Ramos (cell line): Measurements from ENCODE around the gene SLC9C1.

ENCODE experiments used
- in situ Hi-C: fragments of 300-500 bp; cut with MboI; formaldehyde crosslinking; loops from one replicate; pipeline ENCODE4 v1.14.3; 2022; ENCODE audit warnings: low sequenced_read_pairs; ENCODE audit not compliant: unreplicated experiment

SLC9C1 gene

GRCh38 chr3:112134335-112135124, 159.5 kb downstream of the SLC9C1 start:
- in situ Hi-C loops, result no loop called here

- in situ Hi-C loops, result no loop called here
Observed at GRCh38 chr3:112133626-112134334, 160.2 kb downstream of the SLC9C1 start.

- in situ Hi-C loops, result no loop called here
Observed at GRCh38 chr3:112132975-112133448, 161.0 kb downstream of the SLC9C1 start, which contains the start of gene GCSAM. GCSAM (minus strand) TSS chr3:112133248; CDS start chr3:112133120, 128 bp downstream.

DNA sequence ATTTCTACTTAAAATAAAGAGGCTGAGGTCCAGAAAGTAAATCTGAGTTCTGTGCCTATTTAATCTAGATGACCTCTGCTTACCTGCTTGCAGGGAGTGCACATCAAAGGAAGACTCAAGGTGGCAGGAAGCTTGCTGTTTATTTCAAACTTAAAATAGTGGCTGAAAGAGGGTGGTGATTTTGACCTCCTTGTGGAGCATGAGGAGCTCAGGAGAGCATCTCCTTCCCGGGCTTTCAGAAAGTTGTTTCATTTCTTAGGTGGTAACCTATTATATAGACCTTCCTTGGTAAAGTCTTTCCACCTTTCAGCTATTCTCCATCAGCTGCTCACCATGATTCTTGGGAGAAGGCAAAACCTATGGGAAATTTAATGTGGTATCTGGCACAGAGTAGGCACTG, 161.5 kb downstream of the SLC9C1 start:
- in situ Hi-C loops, result no loop called here

DNA sequence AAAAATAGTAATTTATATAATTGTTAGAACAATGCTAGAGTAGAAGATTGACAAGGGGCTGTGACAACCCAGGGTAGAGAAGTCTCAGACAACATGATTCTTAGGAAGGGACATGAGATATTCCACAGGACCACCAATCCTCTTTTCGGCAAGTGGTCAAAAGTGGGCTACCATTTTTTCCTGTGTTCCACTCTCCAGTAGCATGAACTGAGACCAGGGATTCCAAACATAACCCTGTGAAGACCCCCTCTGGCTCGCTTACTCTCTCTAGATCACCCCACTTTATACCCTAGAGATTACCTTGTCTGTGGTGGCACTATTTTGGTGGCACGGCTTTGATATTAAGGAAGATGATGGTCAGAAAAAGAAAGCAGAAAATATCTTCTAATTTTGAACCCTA, 161.9 kb downstream of the SLC9C1 start:
- in situ Hi-C loops, result no loop called here

DNA sequence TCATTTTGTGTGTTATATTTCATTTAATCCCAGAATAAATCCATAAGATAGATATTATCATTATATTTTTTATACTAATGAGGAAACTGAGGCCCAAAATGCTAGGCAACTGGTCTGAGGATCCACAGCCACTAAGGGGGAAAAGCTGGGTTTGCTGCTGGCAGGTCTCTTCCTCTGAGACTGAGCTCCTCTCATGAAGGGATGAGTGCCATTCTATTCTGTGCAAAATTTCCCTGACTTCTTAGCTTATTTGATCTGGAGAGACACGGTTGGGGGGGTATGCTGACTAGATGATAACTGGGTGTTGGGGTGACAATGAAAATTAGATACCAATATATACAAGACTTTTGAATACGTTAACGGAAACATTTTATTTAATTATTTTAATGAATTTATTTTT, 162.9 kb downstream of the SLC9C1 start:
- in situ Hi-C loops, result no loop called here

- in situ Hi-C loops, result no loop called here
Observed at GRCh38 chr3:112130638-112130993, 163.4 kb downstream of the SLC9C1 start.

GRCh38 chr3:112129925-112130637, 163.9 kb downstream of the SLC9C1 start:
- in situ Hi-C loops, result no loop called here

GRCh38 chr3:112128843-112129727, 164.9 kb downstream of the SLC9C1 start:
- in situ Hi-C loops, result no loop called here

GRCh38 chr3:112127522-112128494, 166.2 kb downstream of the SLC9C1 start:
- in situ Hi-C loops, result no loop called here

GRCh38 chr3:112126511-112126911, 167.5 kb downstream of the SLC9C1 start:
- in situ Hi-C loops, result no loop called here

DNA sequence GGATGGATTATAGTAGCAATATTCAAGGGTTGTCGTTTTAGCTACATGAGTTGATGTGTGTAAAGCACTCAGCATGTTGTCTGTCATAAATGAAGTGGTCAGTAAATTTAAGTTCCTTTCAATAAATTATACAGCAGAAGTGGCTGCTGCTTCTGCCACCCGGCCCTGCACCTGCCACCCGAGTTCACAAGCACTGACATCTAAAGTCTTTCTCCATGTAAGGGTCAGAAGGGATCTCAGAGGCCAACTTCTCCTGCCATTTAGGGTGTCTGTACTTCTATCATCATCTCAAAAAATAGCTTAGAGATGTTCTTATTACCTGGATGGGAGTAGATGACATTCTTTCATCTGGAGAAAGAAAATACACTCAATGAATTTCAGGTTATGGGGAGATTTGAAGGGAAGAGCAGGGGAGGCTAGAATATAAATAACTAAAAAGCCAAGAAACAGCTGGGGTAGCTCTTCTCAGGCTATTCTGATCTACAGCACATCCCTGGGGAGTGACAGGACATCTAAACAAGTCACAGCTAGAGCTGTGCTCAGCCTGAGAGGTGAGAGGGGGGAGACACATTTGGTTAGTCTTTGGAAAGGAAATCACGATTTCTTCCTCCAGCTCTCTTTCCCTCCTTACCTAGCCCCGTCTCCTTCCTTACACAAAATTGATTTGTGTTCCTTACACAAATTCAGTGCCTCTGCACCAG, 169.0 kb downstream of the SLC9C1 start:
- in situ Hi-C loops, result loop anchor here (25.0 kb wide), 2 partner anchors 162 to 862 kb away; partner anchors contain the start of genes CD200R1, GTPBP8 and SLC9C1

- in situ Hi-C loops, result loop anchor here (25.0 kb wide), 2 partner anchors 164 to 864 kb away; partner anchors contain the start of genes CD200R1, GTPBP8 and SLC9C1
Observed at GRCh38 chr3:112123548-112123947, 170.5 kb downstream of the SLC9C1 start.

DNA sequence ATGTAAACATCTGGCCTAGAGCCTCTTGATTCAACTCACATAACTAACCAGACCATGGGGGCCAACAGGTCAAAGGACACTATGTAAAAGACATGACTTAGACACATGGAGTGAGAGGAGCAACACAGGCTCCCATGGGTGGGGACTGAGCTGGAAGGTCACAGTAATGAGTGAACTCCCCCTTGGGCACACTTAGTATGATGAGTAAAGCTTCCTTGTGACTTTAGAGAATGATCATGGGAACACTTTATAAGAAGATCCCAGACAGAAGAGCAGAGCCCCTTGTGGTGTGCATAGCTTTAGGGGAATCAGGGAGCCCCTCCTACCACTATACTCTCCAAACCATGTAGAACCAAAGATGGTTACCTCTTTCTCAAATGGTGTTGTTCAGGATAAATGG, 171.1 kb downstream of the SLC9C1 start:
- in situ Hi-C loops, result loop anchor here (25.0 kb wide), 2 partner anchors 164 to 864 kb away; partner anchors contain the start of genes CD200R1, GTPBP8 and SLC9C1

GRCh38 chr3:112121577-112122547, 172.2 kb downstream of the SLC9C1 start:
- in situ Hi-C loops, result loop anchor here (25.0 kb wide), 2 partner anchors 165 to 865 kb away; partner anchors contain the start of genes CD200R1, GTPBP8 and SLC9C1
